HL-60/S4 treated with retinoic acid at 250 ng/mL for 4 days and 3 days (cell line): ENCODE measurements around the gene RAD9A.

ENCODE experiments used
- in situ Hi-C: fragments of 300-500 bp; cut with MboI; formaldehyde crosslinking; loops from 2 replicates; pipeline ENCODE4 v1.7.0; 2022; ENCODE audit warnings: low sequenced_read_pairs

Gene RAD9A

DNA sequence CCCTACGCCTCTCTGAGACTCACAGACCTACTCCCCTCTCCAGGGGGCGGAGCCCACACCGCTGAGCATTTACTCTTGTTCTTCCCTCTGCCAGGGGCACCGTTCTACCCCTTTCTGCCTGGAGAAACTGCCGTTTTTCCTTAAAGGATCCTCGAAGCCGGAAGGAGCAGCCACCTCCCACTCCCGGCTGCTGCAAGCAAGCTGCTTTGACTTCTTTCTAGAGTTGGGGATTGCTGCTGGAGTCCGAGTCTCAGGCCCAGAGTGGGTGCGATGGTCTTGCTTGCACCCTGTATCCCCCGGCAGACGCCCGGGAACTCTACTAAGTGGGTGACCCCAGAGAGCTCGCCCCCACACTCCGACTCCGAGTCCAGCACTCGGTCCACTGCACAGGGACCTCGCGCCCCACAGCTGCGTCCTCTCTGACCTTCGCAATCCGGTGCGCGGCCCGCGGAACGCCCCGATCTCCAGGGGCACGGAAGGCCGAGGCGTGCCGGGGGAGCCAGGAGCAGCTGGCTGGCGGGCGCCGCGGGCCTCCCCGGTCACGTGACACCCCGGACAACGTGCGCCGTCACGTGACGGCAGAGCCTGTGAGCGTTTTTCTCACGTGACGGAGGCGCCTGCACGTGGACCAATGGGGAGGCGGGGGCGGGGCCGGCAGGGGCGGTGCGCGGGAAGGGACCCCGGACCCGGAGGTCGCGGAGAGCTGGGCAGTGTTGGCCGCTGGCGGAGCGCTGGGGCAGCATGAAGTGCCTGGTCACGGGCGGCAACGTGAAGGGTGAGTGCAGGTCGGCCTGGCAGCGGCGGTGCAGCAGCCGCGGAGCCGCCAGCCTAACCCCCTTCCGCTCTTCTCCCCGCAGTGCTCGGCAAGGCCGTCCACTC lies at the start of gene RAD9A:
Gene RAD9A (plus strand): TSS at position 683 of the 879 bp plus-strand sequence. CDS start 59 bp downstream, at position 742.
- in situ Hi-C loops: no loop called here

GRCh38 chr11:67344264-67344663 lies 47.5 kb upstream of the RAD9A start:
- in situ Hi-C loops: no loop called here

DNA sequence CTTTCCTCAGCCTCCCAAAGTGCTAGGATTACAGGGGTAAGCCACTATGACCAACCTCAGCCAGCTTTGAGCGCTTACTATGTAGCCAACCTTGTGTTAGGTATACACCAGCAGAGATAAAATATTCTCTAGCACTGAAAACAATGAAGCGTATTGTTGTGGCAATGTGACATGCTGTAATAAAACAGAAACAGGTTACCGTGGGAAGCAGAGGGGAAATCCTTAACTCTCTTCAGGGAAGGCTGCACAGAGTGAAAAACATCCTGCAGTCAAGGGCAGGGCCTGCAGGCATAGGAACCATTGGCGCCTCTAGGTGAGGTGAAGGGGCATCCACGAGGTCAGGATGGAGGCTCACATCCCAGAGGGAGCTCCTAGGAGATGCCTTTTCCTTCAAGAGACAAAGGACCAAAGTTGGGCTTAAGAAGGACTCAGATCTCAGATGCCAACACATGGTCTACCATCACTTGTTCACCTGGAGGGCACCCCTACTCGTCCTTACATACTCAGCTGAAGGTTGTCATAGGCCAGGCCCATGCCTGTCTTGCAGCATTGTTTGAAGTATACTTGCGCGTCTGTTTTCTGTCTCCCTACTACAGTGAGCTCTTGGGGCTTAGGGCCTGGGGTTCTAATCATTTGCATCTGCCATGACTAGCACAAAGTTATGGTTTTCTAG lies 46.4 kb upstream of the RAD9A start:
- in situ Hi-C loops: no loop called here

GRCh38 chr11:67345920-67346819 lies 45.6 kb upstream of the RAD9A start:
- in situ Hi-C loops: no loop called here

DNA sequence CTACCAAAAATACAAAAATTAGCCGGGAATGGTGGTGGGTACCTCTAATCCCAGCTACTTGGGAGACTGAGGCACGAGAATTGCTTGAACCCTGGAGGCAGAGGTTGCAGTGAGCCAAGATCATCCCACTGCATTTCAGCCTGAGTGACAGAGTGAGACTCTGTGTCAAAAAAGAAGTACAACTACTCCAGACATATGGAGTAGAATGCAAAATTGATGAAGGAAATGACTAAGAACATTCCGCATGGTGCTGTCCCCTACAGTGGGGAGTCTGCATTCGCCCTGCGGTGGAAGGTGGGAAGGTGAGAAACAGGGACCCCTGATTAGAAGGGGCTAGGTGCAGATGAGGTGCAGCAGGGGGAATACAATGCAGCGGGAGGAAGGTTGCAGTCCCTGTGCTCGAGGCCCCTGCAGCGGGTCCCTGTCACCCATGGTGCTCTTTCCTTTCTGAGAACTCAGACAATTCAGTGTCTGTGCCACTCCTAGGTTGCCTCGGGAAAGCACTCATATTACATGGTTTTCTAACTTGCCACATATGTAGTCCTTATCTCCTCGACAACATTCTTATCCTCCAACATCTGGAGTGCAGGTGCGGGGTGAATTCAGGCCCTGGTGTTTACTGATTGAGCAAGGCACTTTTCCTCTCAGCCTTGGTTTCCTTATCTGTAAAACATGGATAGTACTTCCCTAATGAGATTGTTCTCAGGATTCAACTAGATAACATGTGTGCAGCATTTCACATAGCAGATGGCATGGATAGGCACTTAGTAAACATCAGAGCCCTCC lies 43.6 kb upstream of the RAD9A start:
- in situ Hi-C loops: no loop called here

- in situ Hi-C loops: no loop called here
These were observed 42.8 kb upstream of the RAD9A start for GRCh38 chr11:67349036-67349435.

DNA sequence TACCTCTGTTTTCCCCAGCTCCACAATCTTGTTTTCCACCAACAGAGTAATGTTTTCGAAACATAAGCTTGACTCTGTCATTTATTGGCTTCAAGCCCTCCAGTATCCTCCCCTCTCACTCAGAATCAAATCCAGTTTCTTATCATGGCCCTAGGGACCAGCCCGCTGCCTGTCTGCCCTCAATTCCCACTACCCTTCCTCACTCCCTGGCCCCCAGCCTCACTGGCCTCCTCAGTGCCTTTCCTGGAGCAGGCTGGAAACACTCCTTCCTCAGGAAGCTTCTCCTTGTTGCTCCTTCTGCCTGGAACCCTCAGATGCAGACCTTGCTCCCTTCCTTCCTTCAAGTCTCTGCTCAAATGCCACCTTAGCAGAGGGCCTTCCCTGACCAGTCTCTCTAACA lies 42.3 kb upstream of the RAD9A start:
- in situ Hi-C loops: no loop called here

DNA sequence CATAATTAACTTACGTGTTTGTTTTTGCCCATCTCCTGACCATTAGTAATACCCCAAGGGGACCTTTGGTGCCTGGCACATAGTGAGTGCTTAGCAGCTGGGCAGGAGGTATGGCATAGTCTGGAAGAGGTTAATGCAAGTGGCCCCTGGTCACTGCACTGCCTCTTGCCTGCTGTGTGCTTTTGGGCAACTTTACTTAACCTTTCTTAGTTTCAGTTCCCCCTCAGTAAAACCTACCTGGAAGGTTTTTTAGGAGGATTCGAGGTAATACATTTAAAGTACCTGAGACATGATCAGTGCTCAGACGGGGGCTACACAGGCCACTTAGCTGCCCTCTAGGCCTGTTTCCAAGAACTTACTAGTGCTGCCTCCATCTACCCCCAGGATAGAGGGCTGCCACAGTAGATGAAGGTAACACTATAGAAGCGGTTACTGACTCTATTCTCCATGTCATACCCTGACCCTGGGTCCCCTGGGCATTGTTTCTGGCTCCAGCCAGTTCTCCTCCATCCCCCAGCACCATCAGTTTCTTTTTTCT lies 41.8 kb upstream of the RAD9A start:
- in situ Hi-C loops: no loop called here

DNA sequence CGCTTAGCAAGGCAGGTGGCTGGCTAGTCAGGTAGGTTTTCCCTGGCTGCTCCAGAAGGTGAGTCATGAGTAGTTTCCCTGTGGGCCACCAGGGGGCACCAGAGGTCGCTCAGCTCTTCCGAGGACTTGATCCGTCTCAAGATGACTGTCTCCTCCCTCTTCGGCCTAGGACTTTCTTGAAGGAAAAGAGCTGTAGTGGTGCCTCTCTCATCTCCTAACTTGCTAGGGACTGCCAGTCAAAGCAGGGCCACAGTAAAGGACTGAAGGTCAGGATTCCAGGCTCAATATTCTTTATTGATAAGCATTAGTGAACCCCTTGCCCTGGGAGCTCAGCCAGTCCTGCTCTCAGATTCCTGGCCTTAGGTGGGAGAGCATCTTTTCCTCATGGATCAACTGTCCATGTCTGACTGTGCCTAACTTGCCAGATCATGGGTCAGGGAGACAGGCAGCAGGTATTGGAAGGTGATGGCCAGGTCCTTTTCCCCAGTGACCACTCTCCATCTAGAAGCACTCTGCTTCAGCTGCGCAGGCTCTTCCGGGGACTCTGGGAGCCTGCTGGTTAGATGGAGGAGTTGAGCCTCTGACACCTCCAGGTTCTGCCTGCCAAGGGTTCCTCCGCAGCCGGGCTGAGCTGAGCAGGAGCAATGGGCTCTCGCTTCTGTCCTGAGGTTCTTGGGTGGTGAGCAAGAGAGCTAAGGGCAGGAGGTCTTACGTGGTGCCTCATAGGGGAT lies 40.3 kb upstream of the RAD9A start:
- in situ Hi-C loops: no loop called here

- in situ Hi-C loops: no loop called here
These were observed 39.1 kb upstream of the RAD9A start for GRCh38 chr11:67352546-67353316.

DNA sequence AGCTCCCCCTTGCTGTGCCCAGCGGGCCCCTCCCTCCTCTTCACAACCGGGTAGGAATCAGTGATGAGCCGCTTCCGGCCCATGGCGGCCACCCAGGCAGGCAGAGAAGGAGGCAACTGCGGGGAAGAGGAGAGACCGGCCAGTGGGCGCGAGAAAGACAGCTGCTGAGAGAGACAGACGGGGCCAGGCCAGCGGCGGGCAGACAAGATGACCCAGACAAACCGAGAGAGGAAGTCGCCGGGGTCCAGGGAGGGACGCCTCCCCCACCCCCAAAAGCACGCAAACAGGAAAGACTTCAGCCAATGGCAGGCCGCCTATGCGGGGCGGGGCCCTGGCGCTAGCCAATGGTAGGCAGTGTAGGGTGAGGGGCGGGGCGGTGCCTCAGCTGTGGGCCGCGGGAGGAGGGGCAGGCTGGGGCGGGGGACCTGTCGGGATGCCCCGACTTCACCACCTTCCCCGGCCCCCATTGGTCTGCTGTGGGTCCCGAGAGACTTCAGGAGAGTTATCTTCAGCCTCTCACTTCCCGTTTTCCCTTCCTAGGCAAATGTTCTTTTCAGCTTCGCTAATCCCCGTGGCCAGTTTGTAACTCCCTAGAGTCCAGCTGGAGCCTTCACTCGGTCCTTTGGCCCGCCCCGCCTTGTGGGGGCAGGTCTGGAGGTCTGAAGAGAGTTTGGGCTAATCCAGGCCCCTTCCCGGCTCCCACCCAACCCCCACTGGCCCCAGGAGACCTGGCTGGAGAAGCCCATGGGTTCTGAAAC lies 38.3 kb upstream of the RAD9A start, which contains the start of gene POLD4:
Gene POLD4 (minus strand): TSS at position 230 of the 758 bp plus-strand sequence. CDS start 147 bp downstream, at position 83.
- in situ Hi-C loops: no loop called here

GRCh38 chr11:67354075-67355022 lies 37.4 kb upstream of the RAD9A start:
- in situ Hi-C loops: no loop called here

GRCh38 chr11:67355023-67355793 lies 36.6 kb upstream of the RAD9A start:
- in situ Hi-C loops: no loop called here

GRCh38 chr11:67355794-67356386 lies 35.9 kb upstream of the RAD9A start:
- in situ Hi-C loops: no loop called here

DNA sequence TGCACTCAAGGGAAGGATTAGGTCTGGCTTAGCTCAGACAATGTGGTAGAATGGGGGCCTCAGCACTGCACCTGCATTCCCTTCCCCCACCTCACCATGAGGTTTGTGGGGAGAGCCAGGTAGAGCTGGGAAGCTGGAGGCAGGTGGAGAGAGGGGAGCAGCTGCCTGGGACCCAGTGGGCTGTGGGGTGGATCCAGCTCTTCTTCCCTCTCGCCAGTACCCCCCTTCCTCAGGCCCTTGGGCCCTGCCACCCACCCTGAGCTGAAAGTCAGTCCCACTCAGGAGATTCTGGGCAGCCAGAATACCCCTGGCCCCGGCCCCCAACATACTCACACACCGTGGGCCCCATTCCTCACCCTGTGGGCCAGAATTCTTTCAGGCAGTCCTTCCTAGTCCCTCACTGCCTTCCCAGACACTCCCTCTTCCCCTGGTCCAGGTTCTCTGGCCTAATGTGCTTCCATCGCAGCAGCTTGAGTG lies 35.4 kb upstream of the RAD9A start:
- in situ Hi-C loops: no loop called here
